Endothelial cell of umbilical vein (primary cell): ENCODE measurements around the gene GRIN3B. TPM values are rescaled to one million over a fixed set of nuclear protein-coding genes. Genes with fewer than 3 reads are reported as not detected.

Experiments used
- BruUV-seq: library from RNA; stranded (reverse); fragments of 400-500 nt; replicated peaks from 2 replicates; lab custom pipeline; 2021; lab: Mats Ljungman, UMichigan
- CTCF ChIA-PET: fragments of 300-600, 350-600 bp; sonication (Branson Sonifier 250); formaldehyde crosslinking; loops from one replicate; lab custom pipeline; 2021; ENCODE audit warnings: antibody characterized with exemption, inconsistent platforms; lab: Charles Lee
- POLR2A ChIA-PET: fragments of 300-600, 350-600 bp; sonication (Branson Sonifier 250); formaldehyde crosslinking; loops from one replicate; lab custom pipeline; 2021; ENCODE audit warnings: antibody characterized with exemption, inconsistent platforms; lab: Charles Lee
- DNase-seq: peaks from one replicate; pipeline ENCODE4 v3.0.0-alpha.2; 2011; ENCODE audit warnings: low read depth, low spot score
- FAIRE-seq: peaks from 2 replicates; lab custom pipeline; 2011; peaks lifted over from hg19 to GRCh38; lab: Jason Lieb, UNC
- H2AFZ ChIP-seq: 2 replicates; pipeline ENCODE4 v1.6.0; 2012; ENCODE audit warnings: low read depth, low read length, control low read depth, inconsistent platforms
- H3K27ac ChIP-seq: 2 replicates; pipeline ENCODE4 v1.5.1; 2011; ENCODE audit warnings: low read depth, mild to moderate bottlenecking, control low read depth, low read length, moderate library complexity; ENCODE audit not compliant: insufficient read depth
- H3K27me3 ChIP-seq, 2 experiments: 2 replicates each; pipeline versions ENCODE4 v1.6.0 to v1.6.1; 2011; ENCODE audit warnings: low read length in 2 of 2, mixed read lengths in 1 of 2; ENCODE audit not compliant: control insufficient read depth in 2 of 2, insufficient read depth in 2 of 2
- H3K36me3 ChIP-seq, 2 experiments: 2 replicates in 1 of 2; 3 replicates in 1 of 2; pipeline ENCODE4 v1.5.1; 2011; ENCODE audit warnings: low read length in 2 of 2, mild to moderate bottlenecking in 1 of 2, moderate library complexity in 1 of 2; ENCODE audit not compliant: control insufficient read depth in 2 of 2, insufficient read depth in 2 of 2; ENCODE audit errors: extremely low read depth in 1 of 2
- H3K4me1 ChIP-seq: 3 replicates; pipeline ENCODE4 v1.5.1; 2011; ENCODE audit warnings: mild to moderate bottlenecking, low read length; ENCODE audit not compliant: control insufficient read depth, insufficient read depth; ENCODE audit errors: extremely low read depth
- H3K4me2 ChIP-seq: 2 replicates; pipeline ENCODE4 v1.6.1; 2011; ENCODE audit warnings: low read length, control low read depth, mixed read lengths; ENCODE audit not compliant: insufficient read depth
- H3K4me3 ChIP-seq, 3 experiments: fragments of 200-600 bp in 1 of 3; sonication (generic), shearing (Covaris generic) in 1 of 3; replicated peaks in 1 of 3; 2 replicates each; pipeline ENCODE4 v1.5.1; 2011 to 2016; ENCODE audit warnings: control low read depth in 3 of 3, low read length in 3 of 3, mild to moderate bottlenecking in 2 of 3, inconsistent platforms in 1 of 3, low read depth in 1 of 3, moderate library complexity in 1 of 3; ENCODE audit not compliant: insufficient read depth in 1 of 3
- H3K79me2 ChIP-seq: 2 replicates; pipeline ENCODE4 v1.6.0; 2012; ENCODE audit warnings: low read length, inconsistent platforms; ENCODE audit not compliant: control insufficient read depth, insufficient read depth
- H3K9ac ChIP-seq: replicated peaks from 2 replicates; pipeline ENCODE3; 2011; ENCODE audit warnings: low read length, control low read depth; ENCODE audit not compliant: insufficient read depth; ENCODE audit errors: extremely low read depth
- H3K9me1 ChIP-seq: replicated peaks from 3 replicates; pipeline ENCODE4 v1.6.0; 2011; ENCODE audit warnings: mild to moderate bottlenecking, low read length; ENCODE audit not compliant: control insufficient read depth, insufficient read depth; ENCODE audit errors: extremely low read depth
- H3K9me3 ChIP-seq: replicated peaks from 2 replicates; pipeline ENCODE4 v1.5.1; 2012; ENCODE audit warnings: low read length, inconsistent platforms; ENCODE audit not compliant: control insufficient read depth, insufficient read depth
- H4K20me1 ChIP-seq: replicated peaks from 2 replicates; pipeline ENCODE3; 2011; ENCODE audit warnings: mild to moderate bottlenecking, low read length; ENCODE audit not compliant: control insufficient read depth, insufficient read depth; ENCODE audit errors: extremely low read depth
- EZH2 ChIP-seq: IDR thresholded peaks from 2 replicates; pipeline ENCODE4 v1.6.1; 2012; ENCODE audit warnings: borderline replicate concordance, low read depth, mild to moderate bottlenecking, moderate library complexity, low read length, inconsistent platforms; ENCODE audit not compliant: severe bottlenecking
- FOS ChIP-seq: IDR thresholded peaks from 2 replicates; pipeline ENCODE4 v1.6.1; 2011; ENCODE audit warnings: mild to moderate bottlenecking, low read length, moderate library complexity, borderline replicate concordance; ENCODE audit not compliant: insufficient read depth
- GATA2 ChIP-seq: IDR thresholded peaks from 2 replicates; pipeline ENCODE4 v1.7.0; 2011; ENCODE audit warnings: low read depth, mild to moderate bottlenecking, moderate library complexity, mixed read lengths, low read length; ENCODE audit not compliant: insufficient read length, insufficient read depth
- JUN ChIP-seq: IDR thresholded peaks from 2 replicates; pipeline ENCODE4 v1.6.1; 2011; ENCODE audit warnings: borderline replicate concordance, low read depth; ENCODE audit not compliant: insufficient read length, insufficient read depth
- MAX ChIP-seq: IDR thresholded peaks from 2 replicates; pipeline ENCODE4 v1.6.1; 2011; ENCODE audit not compliant: insufficient read depth, insufficient read length
- MYC ChIP-seq: IDR thresholded peaks from one replicate; pipeline ENCODE4 v1.6.1; 2011; ENCODE audit warnings: mild to moderate bottlenecking, low read depth, low read length
- POLR2A ChIP-seq: IDR thresholded peaks from 2 replicates; pipeline ENCODE4 v1.6.1; 2012; ENCODE audit warnings: low read depth, mild to moderate bottlenecking, control low read depth, low read length
- POLR2AphosphoS5 ChIP-seq: IDR thresholded peaks from 2 replicates; pipeline ENCODE4 v1.6.1; 2012; ENCODE audit warnings: low read depth, mild to moderate bottlenecking, control low read depth, low read length, moderate library complexity; ENCODE audit not compliant: insufficient read depth
- dilution Hi-C: fragments of 300-500 bp; cut with MboI; formaldehyde crosslinking; loops from one replicate; pipeline ENCODE4 v1.15.0; 2019; ENCODE audit warnings: low sequenced_read_pairs; ENCODE audit not compliant: extremely low pct_ligation_motif_present
- intact Hi-C: fragments of 100-400 bp; cut with micrococcal nuclease; formaldehyde crosslinking; loops from one replicate; pipeline ENCODE4 v1.10.0; 2022
- polyA plus RNA-seq, 4 experiments: library from polyadenylated mRNA; depleted of rRNA in 3 of 4; stranded (reverse) in 3 of 4; unstranded in 1 of 4; fragments of >200 nt; gene quantifications; 2 replicates each; pipeline versions ENCODE4 v1.2.1 to v1.2.3, GENCODE V29; 2011 to 2012; ENCODE audit warnings: missing spikeins in 1 of 4
- total RNA-seq: library from RNA; stranded (reverse); gene quantifications from 2 replicates; pipeline ENCODE4 v1.2.3, GENCODE V29; 2021
- TF ChIP-seq, protein P1 (sequence below), 2 donors: IDR thresholded peaks; 1 replicate in 1 of 2; 2 replicates in 1 of 2; pipeline ENCODE4 v1.5.1; 2011; ENCODE audit warnings: low read length in 2 of 2, mild to moderate bottlenecking in 2 of 2, moderate library complexity in 2 of 2, control low read depth in 1 of 2, inconsistent platforms in 1 of 2, low read depth in 1 of 2; ENCODE audit not compliant: insufficient read depth in 1 of 2; ENCODE audit errors: extremely low read depth in 1 of 2

GRIN3B gene
- total and polyA plus RNA-seq, 2 donors (not counting 3 experiments of a cell fraction or from before 2014, with no cell fraction given), result 0.43 to 0.82 TPM

GRCh38 chr19:1019980-1020867 is 20.0 kb downstream of the GRIN3B start:
- FAIRE-seq (peak; percentile 38), DNase-seq (peak; percentile 30)
- CTCF ChIA-PET, result interaction anchor here (0.6 kb wide), 1 partner anchor 84 kb away, joined by 3 read pairs; no protein-coding TSS in a partner anchor
- POLR2A ChIA-PET, result interaction anchor here (0.6 kb wide), 1 partner anchor 12 kb away, joined by 3 read pairs; no protein-coding TSS in a partner anchor
- Histone ChIP-seq H3K27ac (peak overlapping the region; percentile 95), H3K4me3 (peak overlapping the region; percentile 80 to 90 (median 88)), H3K9me3 (no peaks in the 10 kb centered on the region), H3K36me3 (no peaks in the 10 kb centered on the region), H3K9ac (peak overlapping the region; percentile 93), H3K27me3 (no peaks in the 10 kb centered on the region), H4K20me1 (no peaks in the 10 kb centered on the region), H3K4me1 (peaks cover 40% of the 10 kb centered on the region), H3K9me1 (no peaks in the 10 kb centered on the region), H3K4me2 (peak overlapping the region; percentile 86), H2AFZ (peak overlapping the region; percentile 19), H3K79me2 (peaks cover 57% of the 10 kb centered on the region)
- dilution Hi-C loops (no loop called here), intact Hi-C loops (loop anchor here (2.0 to 5.0 kb wide), 2 partner anchors 19 to 162 kb away; partner anchors contain the start of gene GRIN3B)
- TSS peak; percentile 48 for BruUV-seq
- TF ChIP-seq FOS (no peak), POLR2AphosphoS5 (no peak), MYC (no peak), GATA2 (no peak), EZH2 (no peak), JUN (no peak), POLR2A (no peak), MAX (no peak)
- TF ChIP-seq, protein P1, sequence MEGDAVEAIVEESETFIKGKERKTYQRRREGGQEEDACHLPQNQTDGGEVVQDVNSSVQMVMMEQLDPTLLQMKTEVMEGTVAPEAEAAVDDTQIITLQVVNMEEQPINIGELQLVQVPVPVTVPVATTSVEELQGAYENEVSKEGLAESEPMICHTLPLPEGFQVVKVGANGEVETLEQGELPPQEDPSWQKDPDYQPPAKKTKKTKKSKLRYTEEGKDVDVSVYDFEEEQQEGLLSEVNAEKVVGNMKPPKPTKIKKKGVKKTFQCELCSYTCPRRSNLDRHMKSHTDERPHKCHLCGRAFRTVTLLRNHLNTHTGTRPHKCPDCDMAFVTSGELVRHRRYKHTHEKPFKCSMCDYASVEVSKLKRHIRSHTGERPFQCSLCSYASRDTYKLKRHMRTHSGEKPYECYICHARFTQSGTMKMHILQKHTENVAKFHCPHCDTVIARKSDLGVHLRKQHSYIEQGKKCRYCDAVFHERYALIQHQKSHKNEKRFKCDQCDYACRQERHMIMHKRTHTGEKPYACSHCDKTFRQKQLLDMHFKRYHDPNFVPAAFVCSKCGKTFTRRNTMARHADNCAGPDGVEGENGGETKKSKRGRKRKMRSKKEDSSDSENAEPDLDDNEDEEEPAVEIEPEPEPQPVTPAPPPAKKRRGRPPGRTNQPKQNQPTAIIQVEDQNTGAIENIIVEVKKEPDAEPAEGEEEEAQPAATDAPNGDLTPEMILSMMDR (IDR thresholded peaks at IDR 0.05; ENCODE audit: extremely low read depth in 1 of 2, insufficient read depth in 1 of 2, low read depth in 1 of 2, low read length in 2 of 2), result no peak
